DND-41 (cell line): ENCODE measurements around the gene SAMD11.
A peak's percentile ranks its signal among the peaks of the same experiment; 100 is the strongest.

ENCODE experiments used
- ATAC-seq: fragments of 200-7000 bp; cut with Tn5 transposase; 3 replicates; pipeline ENCODE4 v1.9.1; 2021; ENCODE audit warnings: low read depth; ENCODE audit not compliant: insufficient read depth
- DNase-seq: peaks from one replicate; pipeline ENCODE4 v3.0.0-alpha.2; 2020
- H2AFZ ChIP-seq: 2 replicates; pipeline ENCODE4 v1.6.0; 2012; ENCODE audit warnings: low read depth, low read length
- H3K27ac ChIP-seq: 2 replicates; pipeline ENCODE4 v1.5.1; 2012; ENCODE audit warnings: low read length, inconsistent platforms
- H3K27me3 ChIP-seq: fragments of 200-600 bp; sonication (generic); 2 replicates; pipeline ENCODE4 v1.6.0; 2012; ENCODE audit warnings: low read length, mild to moderate bottlenecking, inconsistent platforms; ENCODE audit not compliant: insufficient read depth, poor library complexity
- H3K36me3 ChIP-seq: 2 replicates; pipeline ENCODE4 v1.5.1; 2012; ENCODE audit warnings: low read length, inconsistent platforms; ENCODE audit not compliant: insufficient read depth
- H3K4me1 ChIP-seq: 2 replicates; pipeline ENCODE4 v1.5.1; 2012; ENCODE audit warnings: mild to moderate bottlenecking, low read length; ENCODE audit not compliant: insufficient read depth
- H3K4me2 ChIP-seq: 2 replicates; pipeline ENCODE4 v1.6.0; 2012; ENCODE audit warnings: mild to moderate bottlenecking, moderate library complexity, low read length, inconsistent platforms; ENCODE audit not compliant: insufficient read depth
- H3K4me3 ChIP-seq, 2 experiments: fragments of 200-600 bp in 1 of 2; shearing (Covaris generic) in 1 of 2; 2 replicates each; pipeline ENCODE4 v1.5.1; 2012 to 2016; ENCODE audit warnings: inconsistent platforms in 2 of 2, low read length in 2 of 2, mild to moderate bottlenecking in 2 of 2, low read depth in 1 of 2, moderate library complexity in 1 of 2
- H3K79me2 ChIP-seq: 2 replicates; pipeline ENCODE4 v1.6.0; 2012; ENCODE audit warnings: low read length, inconsistent platforms; ENCODE audit not compliant: insufficient read depth
- H3K9ac ChIP-seq: 2 replicates; pipeline ENCODE4 v1.6.0; 2012; ENCODE audit warnings: low read depth, mild to moderate bottlenecking, inconsistent platforms, low read length, moderate library complexity
- H3K9me3 ChIP-seq: 2 replicates; pipeline ENCODE4 v1.5.1; 2012; ENCODE audit warnings: low read length, moderate library complexity, mild to moderate bottlenecking, inconsistent platforms; ENCODE audit not compliant: insufficient read depth, severe bottlenecking
- H4K20me1 ChIP-seq: 2 replicates; pipeline ENCODE4 v1.6.0; 2012; ENCODE audit warnings: low read length; ENCODE audit not compliant: insufficient read depth
- CTCF ChIP-seq: IDR thresholded peaks from 2 replicates; pipeline ENCODE4 v1.5.1; 2012; ENCODE audit warnings: borderline replicate concordance, low read length, moderate library complexity, mild to moderate bottlenecking; ENCODE audit not compliant: poor library complexity, severe bottlenecking; ENCODE audit errors: extremely low read depth
- EZH2 ChIP-seq: IDR thresholded peaks from 3 replicates; pipeline ENCODE4 v1.6.1; 2012; ENCODE audit warnings: borderline replicate concordance, low read depth, mild to moderate bottlenecking, moderate library complexity, low read length, inconsistent platforms; ENCODE audit not compliant: severe bottlenecking

The SAMD11 gene

DNA sequence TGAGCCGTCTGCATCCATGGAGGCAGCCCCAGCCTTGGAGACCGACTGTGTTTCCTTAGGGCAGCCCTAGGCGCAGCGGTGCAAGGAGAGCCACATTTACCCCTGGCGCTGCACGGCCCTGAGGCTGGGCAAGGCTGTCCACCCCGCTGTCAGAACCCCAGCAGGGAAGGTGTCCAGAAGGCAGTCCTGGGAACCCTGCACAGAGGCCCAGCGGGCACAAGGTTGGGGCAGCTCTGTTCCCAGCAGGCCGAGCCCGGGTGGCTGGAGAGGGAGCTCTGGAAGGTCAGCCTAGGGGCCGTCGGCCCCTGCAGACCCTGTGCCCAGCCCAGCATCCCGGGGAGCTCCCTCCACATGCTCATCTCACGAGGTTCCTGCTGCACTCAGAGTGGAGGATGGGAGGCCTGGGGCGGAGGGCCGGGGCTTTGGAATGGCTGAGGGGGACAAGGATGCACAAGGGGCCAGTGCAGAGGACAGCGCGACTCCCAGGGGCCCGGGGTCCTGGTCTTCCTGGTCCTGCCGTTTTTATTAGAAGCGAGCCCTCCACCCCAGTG, 19.9 kb upstream of the SAMD11 start:
- H2AFZ ChIP-seq = peak overlapping the region; percentile 44; the same call in 1 of the 2 replicates
- no peaks in the 10 kb centered on the region for H3K27me3 ChIP-seq
- H3K79me2 ChIP-seq = no peaks in the 10 kb centered on the region
- peaks cover 3% of the 10 kb centered on the region; the same call in 1 of the 2 replicates for H3K36me3 ChIP-seq
- H3K4me2 ChIP-seq = peak overlapping the region; percentile 93
- peak overlapping the region; percentile 65 for H3K9ac ChIP-seq
- ATAC-seq = no peak
- peak overlapping the region; percentile 14; the same call in 1 of the 2 replicates for H3K27ac ChIP-seq
- peaks cover 23% of the 10 kb centered on the region for H4K20me1 ChIP-seq
- no peak for DNase-seq
- H3K9me3 ChIP-seq = no peaks in the 10 kb centered on the region
- peak overlapping the region; percentile 15 to 77; a peak in 3 of 4 replicates for H3K4me3 ChIP-seq
- TF ChIP-seq CTCF (no peak), EZH2 (no peak)
- H3K4me1 ChIP-seq = peaks cover 20% of the 10 kb centered on the region

- ATAC-seq = peak; percentile 83
- H3K4me3 ChIP-seq = peak overlapping the region in 1 of 2 experiments; percentile 77; a peak in 2 of 4 replicates
- peak; percentile 99 for TF ChIP-seq CTCF
- TF ChIP-seq EZH2 = no peak
- H4K20me1 ChIP-seq = peaks cover 23% of the 10 kb centered on the region
- no peak overlapping the region; the same call in 1 of the 2 replicates for H3K27ac ChIP-seq
- no peaks in the 10 kb centered on the region for H3K27me3 ChIP-seq
- H3K9me3 ChIP-seq = no peaks in the 10 kb centered on the region
- DNase-seq = peak; percentile 90
- peaks cover 20% of the 10 kb centered on the region for H3K4me1 ChIP-seq
- H3K79me2 ChIP-seq = no peaks in the 10 kb centered on the region
- H3K4me2 ChIP-seq = peak overlapping the region; percentile 93
- peak overlapping the region; percentile 65 for H3K9ac ChIP-seq
- peak overlapping the region; percentile 53; the same call in 1 of the 2 replicates for H2AFZ ChIP-seq
- H3K36me3 ChIP-seq = peaks cover 3% of the 10 kb centered on the region; the same call in 1 of the 2 replicates
Measured at GRCh38 chr1:904310-904950, 19.3 kb upstream of the SAMD11 start.

DNA sequence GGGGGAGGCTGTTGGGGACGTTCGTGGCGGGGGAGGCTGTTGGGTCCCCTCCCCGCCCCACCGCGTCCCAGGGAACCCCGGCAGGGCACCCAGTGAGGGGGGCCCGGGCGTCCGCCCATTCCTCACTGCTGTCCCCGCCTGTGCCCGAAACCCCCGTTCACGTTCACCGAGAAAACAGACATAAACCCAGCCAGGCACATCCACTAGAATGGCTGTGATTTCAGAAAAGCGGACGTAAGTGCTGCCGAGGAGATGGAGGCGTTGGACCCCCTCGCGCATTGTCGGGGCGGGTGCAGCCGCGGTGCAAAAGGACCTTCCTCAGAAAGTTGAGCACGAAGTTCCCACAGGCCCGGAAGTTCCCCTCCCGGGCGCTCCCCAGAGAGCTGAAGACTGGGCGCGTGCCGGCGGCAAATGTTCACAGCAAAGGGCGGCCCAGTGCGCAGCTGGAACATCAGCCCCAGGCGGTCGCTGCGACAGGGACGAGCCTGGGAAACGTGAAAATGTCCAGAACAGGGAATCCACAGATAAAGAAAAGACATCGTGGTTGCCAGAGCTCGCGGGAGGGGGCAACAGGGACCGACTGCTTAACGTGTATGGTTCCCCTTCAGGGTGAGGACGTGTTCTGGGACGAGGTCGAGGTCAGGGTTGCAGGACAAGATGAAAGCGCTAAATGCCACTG, 18.5 kb upstream of the SAMD11 start:
- H3K27ac ChIP-seq = peak overlapping the region; percentile 76
- peak overlapping the region; percentile 94 for H2AFZ ChIP-seq
- peak overlapping the region; percentile 65 for H3K9ac ChIP-seq

More for the DNA sequence above, 18.5 kb upstream of the SAMD11 start:
- H3K4me3 ChIP-seq = peak overlapping the region; percentile 40 to 77; a peak in 3 of 4 replicates
- ATAC-seq (peak; percentile 76), DNase-seq (peak; percentile 82)
- no peaks in the 10 kb centered on the region for H3K27me3 ChIP-seq
- TF ChIP-seq CTCF (no peak), EZH2 (no peak)
- peak overlapping the region; percentile 93 for H3K4me2 ChIP-seq
- peaks cover 23% of the 10 kb centered on the region for H4K20me1 ChIP-seq
- H3K4me1 ChIP-seq = peaks cover 20% of the 10 kb centered on the region
- no peaks in the 10 kb centered on the region for H3K79me2 ChIP-seq
- peaks cover 3% of the 10 kb centered on the region; the same call in 1 of the 2 replicates for H3K36me3 ChIP-seq
- no peaks in the 10 kb centered on the region for H3K9me3 ChIP-seq
